Endodermal cell (in vitro differentiated cells): ENCODE results near the gene VAV2. TPM values are rescaled to one million over a fixed set of nuclear protein-coding genes. Genes with fewer than 3 reads are reported as not detected.

Experiments
- DNase-seq: peaks from one replicate; pipeline ENCODE4 v3.0.0-alpha.2; 2017
- H3K27ac ChIP-seq: 2 replicates; pipeline ENCODE4 v1.5.1; 2013; ENCODE audit warnings: mild to moderate bottlenecking, low read depth, low read length, moderate library complexity
- H3K27me3 ChIP-seq: 2 replicates; pipeline ENCODE4 v1.6.1; 2013; ENCODE audit warnings: mild to moderate bottlenecking, low read length, moderate library complexity; ENCODE audit not compliant: insufficient read depth, control insufficient read depth, poor library complexity, severe bottlenecking
- H3K36me3 ChIP-seq: 2 replicates; pipeline ENCODE4 v1.7.0; 2013; ENCODE audit warnings: mild to moderate bottlenecking, low read length, moderate library complexity; ENCODE audit not compliant: control insufficient read depth, insufficient read depth
- H3K4me1 ChIP-seq: one replicate; pipeline ENCODE4 v1.7.0; 2013; ENCODE audit warnings: low read length; ENCODE audit not compliant: control insufficient read depth, insufficient read depth
- H3K4me3 ChIP-seq: 2 replicates; pipeline ENCODE4 v1.5.1; 2013; ENCODE audit warnings: mild to moderate bottlenecking, low read length, moderate library complexity
- H3K9ac ChIP-seq: 2 replicates; pipeline ENCODE4 v1.6.1; 2013; ENCODE audit warnings: mild to moderate bottlenecking, low read length, moderate library complexity; ENCODE audit not compliant: poor library complexity, severe bottlenecking; ENCODE audit errors: extremely low read depth
- H3K9me3 ChIP-seq: 2 replicates; pipeline ENCODE4 v1.6.1; 2013; ENCODE audit warnings: mild to moderate bottlenecking, low read length, moderate library complexity; ENCODE audit not compliant: control insufficient read depth
- H3K27ac Mint-ChIP-seq: 2 replicates; pipeline ENCODE4 v1.8.0; 2020; ENCODE audit warnings: mixed read lengths
- H3K27me3 Mint-ChIP-seq: 2 replicates; pipeline ENCODE4 v1.8.0; 2021; ENCODE audit warnings: mild to moderate bottlenecking, mixed read lengths; ENCODE audit not compliant: insufficient read depth
- H3K36me3 Mint-ChIP-seq: 2 replicates; pipeline ENCODE4 v1.8.0; 2020; ENCODE audit warnings: low read depth, mixed read lengths
- H3K4me1 Mint-ChIP-seq: 2 replicates; pipeline ENCODE4 v1.8.0; 2020; ENCODE audit warnings: mixed read lengths
- H3K4me3 Mint-ChIP-seq: 2 replicates; pipeline ENCODE4 v1.8.0; 2020; ENCODE audit warnings: mild to moderate bottlenecking, moderate library complexity, mixed read lengths
- H3K9me3 Mint-ChIP-seq: 2 replicates; pipeline ENCODE4 v1.8.0; 2020; ENCODE audit warnings: mild to moderate bottlenecking, mixed read lengths
- WGBS, 2 experiments: methylation state at CpG; one replicate each; pipeline versions ENCODE4 v1.1.5 to v1.1.7; 2013; ENCODE audit warnings: missing lambda C conversion rate in 2 of 2, mixed read lengths in 1 of 2; ENCODE audit not compliant: insufficient coverage in 1 of 2, insufficient read length in 1 of 2; 5-methylcytosine and 5-hydroxymethylcytosine counted together
- total RNA-seq, 2 donors: library from RNA; stranded (reverse); fragmentation: NEBNext Ultra II Directional in 1 of 2; extraction: Animal tissue kit (Norgen Biotek cat#: 25700) in 1 of 2; gene quantifications; 2 replicates in 1 of 2; 3 replicates in 1 of 2; pipeline ENCODE4 v1.2.1, GENCODE V29; 2021
- TF ChIP-seq, protein P1 (sequence below): fragments of 200-600 bp; sonication (generic); conservative IDR thresholded peaks from 2 replicates; pipeline ENCODE4 v1.5.0; 2021; ENCODE audit warnings: antibody characterized with exemption, mild to moderate bottlenecking

Gene VAV2
- total RNA-seq, 2 donors from 2014 or later: 29.8 to 35.9 TPM

DNA sequence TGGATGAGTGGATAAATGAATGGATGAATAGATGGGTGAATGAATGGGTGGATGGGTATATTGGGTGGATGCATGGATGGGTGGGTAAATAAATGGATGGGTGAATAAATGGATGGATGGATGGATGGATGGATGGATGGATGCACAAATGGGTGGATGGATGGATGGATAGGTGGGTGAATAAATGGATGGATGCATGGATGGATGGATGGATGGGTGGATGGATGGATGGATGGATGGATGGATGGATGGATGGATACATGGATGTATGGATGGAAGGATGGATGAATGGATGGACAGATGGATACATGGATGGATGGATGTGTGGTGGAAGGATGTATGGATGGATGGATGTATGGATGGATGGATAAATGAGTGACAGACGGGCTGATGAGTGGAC is 140.4 kb downstream of the VAV2 start:
- Histone ChIP-seq H3K36me3 (peaks cover 3% of the 10 kb centered on the region), H3K27me3 (no peaks in the 10 kb centered on the region), H3K9me3 (no peaks in the 10 kb centered on the region), H3K4me3 (no peak overlapping the region), H3K4me1 (no peaks in the 10 kb centered on the region), H3K27ac (no peak overlapping the region), H3K9ac (no peak overlapping the region)
- no peaks in the 10 kb centered on the region for H3K4me1 Mint-ChIP-seq
- H3K9me3 Mint-ChIP-seq: no peaks in the 10 kb centered on the region
- no peak overlapping the region for H3K4me3 Mint-ChIP-seq
- 80 to 82% methylated on average over 1 of the region's 1 CpG for WGBS, 2 experiments
- H3K27ac Mint-ChIP-seq: no peak overlapping the region
- TF ChIP-seq, protein P1, sequence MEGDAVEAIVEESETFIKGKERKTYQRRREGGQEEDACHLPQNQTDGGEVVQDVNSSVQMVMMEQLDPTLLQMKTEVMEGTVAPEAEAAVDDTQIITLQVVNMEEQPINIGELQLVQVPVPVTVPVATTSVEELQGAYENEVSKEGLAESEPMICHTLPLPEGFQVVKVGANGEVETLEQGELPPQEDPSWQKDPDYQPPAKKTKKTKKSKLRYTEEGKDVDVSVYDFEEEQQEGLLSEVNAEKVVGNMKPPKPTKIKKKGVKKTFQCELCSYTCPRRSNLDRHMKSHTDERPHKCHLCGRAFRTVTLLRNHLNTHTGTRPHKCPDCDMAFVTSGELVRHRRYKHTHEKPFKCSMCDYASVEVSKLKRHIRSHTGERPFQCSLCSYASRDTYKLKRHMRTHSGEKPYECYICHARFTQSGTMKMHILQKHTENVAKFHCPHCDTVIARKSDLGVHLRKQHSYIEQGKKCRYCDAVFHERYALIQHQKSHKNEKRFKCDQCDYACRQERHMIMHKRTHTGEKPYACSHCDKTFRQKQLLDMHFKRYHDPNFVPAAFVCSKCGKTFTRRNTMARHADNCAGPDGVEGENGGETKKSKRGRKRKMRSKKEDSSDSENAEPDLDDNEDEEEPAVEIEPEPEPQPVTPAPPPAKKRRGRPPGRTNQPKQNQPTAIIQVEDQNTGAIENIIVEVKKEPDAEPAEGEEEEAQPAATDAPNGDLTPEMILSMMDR: no peak
- H3K36me3 Mint-ChIP-seq: peaks cover 10% of the 10 kb centered on the region
- H3K27me3 Mint-ChIP-seq: no peaks in the 10 kb centered on the region
- no peak for DNase-seq

DNA sequence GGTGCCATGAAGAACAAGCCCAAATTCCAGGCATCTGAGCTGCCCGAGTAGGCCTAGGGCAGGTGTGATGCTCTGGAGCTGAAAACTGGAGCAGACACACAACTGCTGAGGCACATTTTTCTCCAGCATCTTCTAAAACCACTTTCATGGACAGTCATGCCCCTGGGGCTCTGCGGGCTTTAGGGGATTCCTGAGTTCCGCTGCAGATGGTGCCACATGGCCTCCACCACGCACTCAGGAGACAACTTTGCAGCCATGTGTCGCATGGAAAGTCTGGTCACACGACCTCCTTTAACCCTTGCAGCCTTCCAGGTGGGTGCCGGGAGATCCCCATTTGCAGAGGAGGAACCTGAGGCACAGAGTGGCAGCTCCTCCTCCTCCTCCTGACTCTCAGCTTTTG is 141.2 kb downstream of the VAV2 start:
- no peak overlapping the region for H3K4me3 ChIP-seq
- 89 to 97% methylated on average over 6 to 7 of the region's 7 CpGs for WGBS, 2 experiments
- no peaks in the 10 kb centered on the region for H3K4me1 ChIP-seq
- TF ChIP-seq, protein P1: no peak
- Mint-ChIP-seq H3K4me1 (no peaks in the 10 kb centered on the region), H3K27ac (no peak overlapping the region), H3K27me3 (no peaks in the 10 kb centered on the region), H3K36me3 (peaks cover 6% of the 10 kb centered on the region), H3K4me3 (no peak overlapping the region), H3K9me3 (no peaks in the 10 kb centered on the region)
- H3K9me3 ChIP-seq: no peaks in the 10 kb centered on the region
- no peak for DNase-seq
- H3K9ac ChIP-seq: no peak overlapping the region
- no peak overlapping the region for H3K27ac ChIP-seq
- no peaks in the 10 kb centered on the region for H3K27me3 ChIP-seq
- H3K36me3 ChIP-seq: no peaks in the 10 kb centered on the region

DNA sequence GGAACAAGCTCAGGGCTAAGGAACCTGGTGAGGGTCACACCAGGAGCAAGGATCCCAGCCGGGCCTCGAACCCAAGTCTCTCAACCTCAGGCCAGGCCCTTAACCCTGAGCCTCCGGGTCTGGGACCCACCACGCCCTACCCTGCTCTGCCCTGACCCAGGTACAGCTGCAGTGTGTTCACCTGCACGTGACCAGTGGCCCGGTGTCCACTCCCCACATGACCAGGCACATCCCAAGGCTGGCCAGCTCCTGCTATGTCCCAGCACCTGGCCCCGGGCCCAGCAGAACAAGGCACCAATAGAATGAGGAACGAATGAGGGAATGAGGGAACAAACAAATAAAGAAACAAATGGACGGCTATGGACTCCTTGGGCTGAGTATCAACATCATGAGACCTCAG is 142.0 kb downstream of the VAV2 start:
- H3K4me1 ChIP-seq: no peaks in the 10 kb centered on the region
- no peak overlapping the region for H3K9ac ChIP-seq
- no peaks in the 10 kb centered on the region for H3K9me3 Mint-ChIP-seq
- no peak overlapping the region for H3K4me3 ChIP-seq
- TF ChIP-seq, protein P1: no peak
- no peak for DNase-seq
- no peaks in the 10 kb centered on the region for H3K27me3 ChIP-seq
- no peaks in the 10 kb centered on the region for H3K36me3 ChIP-seq
- H3K27ac Mint-ChIP-seq: no peak overlapping the region
- no peaks in the 10 kb centered on the region for H3K4me1 Mint-ChIP-seq
- H3K9me3 ChIP-seq: no peaks in the 10 kb centered on the region
- peaks cover 5% of the 10 kb centered on the region for H3K36me3 Mint-ChIP-seq
- H3K27ac ChIP-seq: no peak overlapping the region
- WGBS, 2 experiments: 95 to 97% methylated on average over 9 of the region's 9 CpGs
- no peaks in the 10 kb centered on the region for H3K27me3 Mint-ChIP-seq
- H3K4me3 Mint-ChIP-seq: no peak overlapping the region
